Aorta (tissue), 5 donors: ENCODE data around the gene RPL27A. TPM values are rescaled to one million over a fixed set of nuclear protein-coding genes. Genes with fewer than 3 reads are reported as not detected.

Experiments used
- ATAC-seq: fragments of 200-7000 bp; cut with Tn5 transposase; one replicate; pipeline ENCODE4 v1.9.1; 2022; ENCODE audit warnings: moderate library complexity; ENCODE audit not compliant: low FRiP score
- DNase-seq, 2 donors: peaks; one replicate each; pipeline ENCODE4 v3.0.0-alpha.2; 2020
- H3K27ac ChIP-seq, 2 donors: one replicate each; pipeline ENCODE4 v1.5.1; 2013; ENCODE audit warnings: low read length in 2 of 2, mild to moderate bottlenecking in 2 of 2, moderate library complexity in 2 of 2, control low read depth in 1 of 2, inconsistent platforms in 1 of 2, low read depth in 1 of 2
- H3K27me3 ChIP-seq, 2 donors: one replicate each; pipeline ENCODE4 v1.6.1; 2013; ENCODE audit warnings: control low read depth in 1 of 2, low read length in 1 of 2, mild to moderate bottlenecking in 1 of 2, moderate library complexity in 1 of 2; ENCODE audit not compliant: insufficient read depth in 2 of 2, control insufficient read depth in 1 of 2
- H3K36me3 ChIP-seq, 2 donors: one replicate each; pipeline ENCODE4 v1.6.1; 2013; ENCODE audit warnings: control low read depth in 1 of 2, low read length in 1 of 2, mild to moderate bottlenecking in 1 of 2; ENCODE audit not compliant: insufficient read depth in 2 of 2, control insufficient read depth in 1 of 2
- H3K4me1 ChIP-seq, 2 donors: one replicate each; pipeline ENCODE4 v1.6.1; 2013; ENCODE audit warnings: low read length in 2 of 2, control low read depth in 1 of 2, mild to moderate bottlenecking in 1 of 2, moderate library complexity in 1 of 2; ENCODE audit not compliant: insufficient read depth in 2 of 2, control insufficient read depth in 1 of 2
- H3K4me3 ChIP-seq, 2 donors: one replicate each; pipeline ENCODE4 v1.5.1; 2013; ENCODE audit warnings: low read length in 2 of 2, control low read depth in 1 of 2, mild to moderate bottlenecking in 1 of 2
- H3K9me3 ChIP-seq: one replicate; pipeline ENCODE4 v1.6.1; 2013; ENCODE audit warnings: mild to moderate bottlenecking, low read length; ENCODE audit not compliant: control insufficient read depth
- WGBS, 2 donors: extraction: QIAGEN DNeasy Blood & Tissue Kit; methylation state at CpG; one replicate each; pipeline ENCODE4 v1.1.7; 2013; 5-methylcytosine and 5-hydroxymethylcytosine counted together
- intact Hi-C, 2 donors: fragments of 100-400 bp; cut with DNase I; formaldehyde crosslinking; loops; one replicate each; pipeline versions ENCODE4 v1.14.2 to v1.15.0; 2022
- polyA plus RNA-seq, 2 donors: library from polyadenylated mRNA; stranded (reverse); fragments of 200-250 nt; gene quantifications; one replicate each; pipeline ENCODE4 v1.2.3, GENCODE V29; 2013
- total RNA-seq, 2 donors: library from RNA; stranded (reverse); fragmentation: NEBNext Ultra II Directional; extraction: Animal tissue kit (Norgen Biotek cat#: 25700); gene quantifications; one replicate each; pipeline ENCODE4 v1.2.1, GENCODE V29; 2021
- donor health status: healthy with polysubstance abuse.
- donor health status: Bipolar disorder and iron deficiency.
- donor health status: DM: no; HTN: no; CAD: no.
- donor health status: DM: no; HTN: no; CAD: no.
- donor health status: DM: yes; HTN: yes; CAD: no.

The RPL27A gene
- total and polyA plus RNA-seq, 4 donors: 623 to 4,548 (median 1,558) TPM

GRCh38 chr11:8698917-8699441 lies 16.4 kb downstream of the RPL27A start:
- H3K36me3 ChIP-seq: peaks cover 3 to 9% of the 10 kb centered on the region in 2 donors
- 56 to 64% methylated on average over 11 of the region's 11 CpGs for WGBS, 2 donors
- ATAC-seq (no peak), DNase-seq (peak in 1 of 2 donors; percentile 69)
- no peak overlapping the region for H3K4me3 ChIP-seq
- H3K27ac ChIP-seq: no peak overlapping the region
- no peaks in the 10 kb centered on the region for H3K27me3 ChIP-seq
- H3K9me3 ChIP-seq: no peaks in the 10 kb centered on the region
- H3K4me1 ChIP-seq: no peaks in the 10 kb centered on the region
- intact Hi-C loops: no loop called here

- H3K9me3 ChIP-seq: no peaks in the 10 kb centered on the region
- intact Hi-C loops: no loop called here
- peak; percentile 71 to 78 for DNase-seq
- no peaks in the 10 kb centered on the region for H3K4me1 ChIP-seq
- H3K27ac ChIP-seq: peak overlapping the region in 1 of 2 donors; percentile 34
- 20 to 24% methylated on average over 3 of the region's 3 CpGs for WGBS, 2 donors
- no peak overlapping the region for H3K4me3 ChIP-seq
- no peaks in the 10 kb centered on the region for H3K27me3 ChIP-seq
- peaks cover 3 to 7% of the 10 kb centered on the region in 2 donors for H3K36me3 ChIP-seq
- ATAC-seq: no peak
Observed at GRCh38 chr11:8699903-8700302, 17.3 kb downstream of the RPL27A start.

- Histone ChIP-seq H3K4me1 (no peaks in the 10 kb centered on the region), H3K27ac (no peak overlapping the region), H3K4me3 (no peak overlapping the region), H3K36me3 (peaks cover 0 to 4% of the 10 kb centered on the region in 2 donors), H3K27me3 (no peaks in the 10 kb centered on the region), H3K9me3 (no peaks in the 10 kb centered on the region)
- intact Hi-C loops: no loop called here
- ATAC-seq (no peak), DNase-seq (peak in 1 of 2 donors; percentile 54)
- 93 to 94% methylated on average over 10 of the region's 10 CpGs for WGBS, 2 donors
Observed at GRCh38 chr11:8701891-8702597, 19.5 kb downstream of the RPL27A start.

- Histone ChIP-seq H3K36me3 (peaks cover 0 to 4% of the 10 kb centered on the region in 2 donors), H3K9me3 (no peaks in the 10 kb centered on the region), H3K27ac (no peak overlapping the region), H3K27me3 (no peaks in the 10 kb centered on the region), H3K4me1 (no peaks in the 10 kb centered on the region), H3K4me3 (no peak overlapping the region)
- no peak for ATAC-seq
- WGBS, 2 donors: 93% methylated on average over 14 of the region's 14 CpGs
- intact Hi-C loops: no loop called here
- DNase-seq: peak in 1 of 2 donors; percentile 61
Observed at GRCh38 chr11:8702598-8702915, 20.0 kb downstream of the RPL27A start.

GRCh38 chr11:8704136-8704535 lies 21.5 kb downstream of the RPL27A start:
- Histone ChIP-seq H3K9me3 (no peaks in the 10 kb centered on the region), H3K4me1 (no peaks in the 10 kb centered on the region), H3K4me3 (no peak overlapping the region), H3K36me3 (peaks cover 0 to 3% of the 10 kb centered on the region in 2 donors), H3K27ac (no peak overlapping the region), H3K27me3 (no peaks in the 10 kb centered on the region)
- intact Hi-C loops: no loop called here
- DNase-seq (peak in 1 of 2 donors; percentile 52), ATAC-seq (no peak)
- 88 to 92% methylated on average over 2 of the region's 2 CpGs for WGBS, 2 donors

- WGBS, 2 donors: 90 to 100% methylated on average over 5 of the region's 5 CpGs
Observed at GRCh38 chr11:8705146-8705545, 22.6 kb downstream of the RPL27A start.

GRCh38 chr11:8706673-8707432 lies 24.3 kb downstream of the RPL27A start:
- no peak overlapping the region for H3K4me3 ChIP-seq
- H3K27me3 ChIP-seq: no peaks in the 10 kb centered on the region
- intact Hi-C loops: loop anchor here in 1 of 2 donors (5.0 kb wide), 1 partner anchor 100 kb away; no protein-coding TSS in a partner anchor
- H3K9me3 ChIP-seq: no peaks in the 10 kb centered on the region
- no peak for DNase-seq
- peak overlapping the region; percentile 76 to 95 for H3K27ac ChIP-seq
- no peaks in the 10 kb centered on the region for H3K36me3 ChIP-seq
- WGBS, 2 donors: 83% methylated on average over 14 of the region's 14 CpGs
- no peak for ATAC-seq
- H3K4me1 ChIP-seq: no peaks in the 10 kb centered on the region

More at GRCh38 chr11:8705146-8705545, 22.6 kb downstream of the RPL27A start:
- no peaks in the 10 kb centered on the region for H3K27me3 ChIP-seq
- no peaks in the 10 kb centered on the region for H3K4me1 ChIP-seq
- H3K4me3 ChIP-seq: no peak overlapping the region
- no peak overlapping the region for H3K27ac ChIP-seq
- ATAC-seq (no peak), DNase-seq (peak in 1 of 2 donors; percentile 42)
- H3K36me3 ChIP-seq: peaks cover 0 to under 1% of the 10 kb centered on the region in 2 donors
- H3K9me3 ChIP-seq: no peaks in the 10 kb centered on the region
- intact Hi-C loops: loop anchor here in 1 of 2 donors (5.0 kb wide), 1 partner anchor 102 kb away; no protein-coding TSS in a partner anchor

GRCh38 chr11:8707541-8708191 lies 25.1 kb downstream of the RPL27A start:
- H3K4me3 ChIP-seq: no peak overlapping the region
- intact Hi-C loops: loop anchor here in 1 of 2 donors (2.0 to 5.0 kb wide), 2 partner anchors 19 to 100 kb away; no protein-coding TSS in a partner anchor
- H3K4me1 ChIP-seq: no peaks in the 10 kb centered on the region
- peak overlapping the region; percentile 76 to 95 for H3K27ac ChIP-seq
- ATAC-seq (peak; percentile 11), DNase-seq (peak in 1 of 2 donors; percentile 73)
- H3K9me3 ChIP-seq: no peaks in the 10 kb centered on the region
- H3K36me3 ChIP-seq: no peaks in the 10 kb centered on the region
- 7 to 12% methylated on average over 10 of the region's 10 CpGs for WGBS, 2 donors
- no peaks in the 10 kb centered on the region for H3K27me3 ChIP-seq
